ENCODE measurements around the gene OPN4. TPM values are rescaled to one million over a fixed set of nuclear protein-coding genes. Genes with fewer than 3 reads are reported as not detected.
A peak's percentile ranks its signal among the peaks of the same experiment; 100 is the strongest.

Gene OPN4
- total RNA-seq, 1 donor from 2014 or later, result not detected

GRCh38 chr10:86678999-86679792, 24.8 kb downstream of the OPN4 start:
- Mint-ChIP-seq H3K27ac (no peak overlapping the region), H3K9me3 (no peaks in the 10 kb centered on the region), H3K36me3 (no peaks in the 10 kb centered on the region), H3K27me3 (ENCODE audit: low read depth) (peaks cover 2% of the 10 kb centered on the region), H3K4me1 (peaks cover 2% of the 10 kb centered on the region), H3K4me3 (no peak overlapping the region)
- TF ChIP-seq CTCF (IDR thresholded peaks at IDR 0.05; ENCODE audit: unreplicated experiment), result no peak
- no peak for DNase-seq (ENCODE audit: low spot score in 2 of 2, unreplicated experiment in 2 of 2)

GRCh38 chr10:86681047-86681446, 26.7 kb downstream of the OPN4 start:
- no peaks in the 10 kb centered on the region for H3K9me3 Mint-ChIP-seq
- no peak for TF ChIP-seq CTCF (IDR thresholded peaks at IDR 0.05; ENCODE audit: unreplicated experiment)
- no peaks in the 10 kb centered on the region for H3K27me3 Mint-ChIP-seq (ENCODE audit: low read depth)
- no peaks in the 10 kb centered on the region for H3K36me3 Mint-ChIP-seq
- H3K4me3 Mint-ChIP-seq, result no peak overlapping the region
- no peak overlapping the region for H3K27ac Mint-ChIP-seq
- peaks cover 6% of the 10 kb centered on the region for H3K4me1 Mint-ChIP-seq
- DNase-seq (ENCODE audit: low spot score in 2 of 2, unreplicated experiment in 2 of 2), result no peak

- Mint-ChIP-seq H3K27me3 (ENCODE audit: low read depth) (no peaks in the 10 kb centered on the region), H3K27ac (no peak overlapping the region), H3K4me1 (peaks cover 6% of the 10 kb centered on the region)
Observed at GRCh38 chr10:86681722-86682386, 27.5 kb downstream of the OPN4 start.

GRCh38 chr10:86682675-86683074, 28.3 kb downstream of the OPN4 start:
- H3K4me3 Mint-ChIP-seq, result no peak overlapping the region
- no peaks in the 10 kb centered on the region for H3K36me3 Mint-ChIP-seq
- no peak for DNase-seq (ENCODE audit: low spot score in 2 of 2, unreplicated experiment in 2 of 2)
- no peak overlapping the region for H3K27ac Mint-ChIP-seq
- no peak for TF ChIP-seq CTCF (IDR thresholded peaks at IDR 0.05; ENCODE audit: unreplicated experiment)
- peaks cover 8% of the 10 kb centered on the region for H3K4me1 Mint-ChIP-seq
- H3K27me3 Mint-ChIP-seq (ENCODE audit: low read depth), result no peaks in the 10 kb centered on the region
- no peaks in the 10 kb centered on the region for H3K9me3 Mint-ChIP-seq

More at GRCh38 chr10:86681722-86682386, 27.5 kb downstream of the OPN4 start:
- no peaks in the 10 kb centered on the region for H3K9me3 Mint-ChIP-seq
- H3K4me3 Mint-ChIP-seq, result no peak overlapping the region
- TF ChIP-seq CTCF (IDR thresholded peaks at IDR 0.05; ENCODE audit: unreplicated experiment), result no peak
- H3K36me3 Mint-ChIP-seq, result no peaks in the 10 kb centered on the region
- no peak for DNase-seq (ENCODE audit: low spot score in 2 of 2, unreplicated experiment in 2 of 2)

GRCh38 chr10:86684331-86685097, 30.2 kb downstream of the OPN4 start:
- no peak for TF ChIP-seq CTCF (IDR thresholded peaks at IDR 0.05; ENCODE audit: unreplicated experiment)
- H3K27ac Mint-ChIP-seq, result peak overlapping the region; percentile 21
- no peak overlapping the region for H3K4me3 Mint-ChIP-seq
- no peaks in the 10 kb centered on the region for H3K27me3 Mint-ChIP-seq (ENCODE audit: low read depth)
- no peaks in the 10 kb centered on the region for H3K36me3 Mint-ChIP-seq
- H3K9me3 Mint-ChIP-seq, result no peaks in the 10 kb centered on the region
- DNase-seq (ENCODE audit: low spot score in 2 of 2, unreplicated experiment in 2 of 2), result no peak
- H3K4me1 Mint-ChIP-seq, result peaks cover 16% of the 10 kb centered on the region
